ENCODE data around the gene FXYD2.

The FXYD2 gene

GRCh38 chr11:117770061-117770460 is 54.5 kb downstream of the FXYD2 start:
- Histone ChIP-seq H3K4me1 (ENCODE audit: insufficient read depth, insufficient read length) (peaks cover 2% of the 10 kb centered on the region), H3K4me3 (ENCODE audit: insufficient read length, low read depth) (no peak overlapping the region), H3K36me3 (ENCODE audit: insufficient read depth, insufficient read length, low read length) (no peaks in the 10 kb centered on the region), H3K27me3 (ENCODE audit: insufficient read depth, insufficient read length) (no peaks in the 10 kb centered on the region), H3K9me3 (ENCODE audit: insufficient read depth, low read length) (no peaks in the 10 kb centered on the region), H3K9ac (ENCODE audit: insufficient read length, low read depth) (no peak overlapping the region)
- TF ChIP-seq YY1 (IDR thresholded peaks at IDR 0.05; ENCODE audit: insufficient read depth, insufficient read length) (no peak), SUZ12 (IDR thresholded peaks at IDR 0.05; ENCODE audit: extremely low read depth, insufficient read depth, insufficient read length) (no peak), ZNF274 (IDR thresholded peaks at IDR 0.05; ENCODE audit: low read depth, low read length) (no peak)
- no peak for DNase-seq (ENCODE audit: low read depth, low spot score)
